ENCODE data around the gene RIN1.

- TF ChIP-seq, protein P1, sequence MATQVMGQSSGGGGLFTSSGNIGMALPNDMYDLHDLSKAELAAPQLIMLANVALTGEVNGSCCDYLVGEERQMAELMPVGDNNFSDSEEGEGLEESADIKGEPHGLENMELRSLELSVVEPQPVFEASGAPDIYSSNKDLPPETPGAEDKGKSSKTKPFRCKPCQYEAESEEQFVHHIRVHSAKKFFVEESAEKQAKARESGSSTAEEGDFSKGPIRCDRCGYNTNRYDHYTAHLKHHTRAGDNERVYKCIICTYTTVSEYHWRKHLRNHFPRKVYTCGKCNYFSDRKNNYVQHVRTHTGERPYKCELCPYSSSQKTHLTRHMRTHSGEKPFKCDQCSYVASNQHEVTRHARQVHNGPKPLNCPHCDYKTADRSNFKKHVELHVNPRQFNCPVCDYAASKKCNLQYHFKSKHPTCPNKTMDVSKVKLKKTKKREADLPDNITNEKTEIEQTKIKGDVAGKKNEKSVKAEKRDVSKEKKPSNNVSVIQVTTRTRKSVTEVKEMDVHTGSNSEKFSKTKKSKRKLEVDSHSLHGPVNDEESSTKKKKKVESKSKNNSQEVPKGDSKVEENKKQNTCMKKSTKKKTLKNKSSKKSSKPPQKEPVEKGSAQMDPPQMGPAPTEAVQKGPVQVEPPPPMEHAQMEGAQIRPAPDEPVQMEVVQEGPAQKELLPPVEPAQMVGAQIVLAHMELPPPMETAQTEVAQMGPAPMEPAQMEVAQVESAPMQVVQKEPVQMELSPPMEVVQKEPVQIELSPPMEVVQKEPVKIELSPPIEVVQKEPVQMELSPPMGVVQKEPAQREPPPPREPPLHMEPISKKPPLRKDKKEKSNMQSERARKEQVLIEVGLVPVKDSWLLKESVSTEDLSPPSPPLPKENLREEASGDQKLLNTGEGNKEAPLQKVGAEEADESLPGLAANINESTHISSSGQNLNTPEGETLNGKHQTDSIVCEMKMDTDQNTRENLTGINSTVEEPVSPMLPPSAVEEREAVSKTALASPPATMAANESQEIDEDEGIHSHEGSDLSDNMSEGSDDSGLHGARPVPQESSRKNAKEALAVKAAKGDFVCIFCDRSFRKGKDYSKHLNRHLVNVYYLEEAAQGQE (IDR thresholded peaks at IDR 0.05; ENCODE audit: unreplicated experiment): no peak
- no peak for TF ChIP-seq CTCF (conservative IDR thresholded peaks at IDR 0.05; ENCODE audit: low read depth in 2 of 2)
- no peak for TF ChIP-seq POLR2AphosphoS5 (IDR thresholded peaks at IDR 0.05; ENCODE audit: low read depth)
- TF ChIP-seq EZH2 (IDR thresholded peaks at IDR 0.05; ENCODE audit: low read depth, unreplicated experiment): no peak
- no peak for TF ChIP-seq EZH2phosphoT487 (IDR thresholded peaks at IDR 0.05; ENCODE audit: unreplicated experiment)
- no peak for TF ChIP-seq JUNB (IDR thresholded peaks at IDR 0.05; ENCODE audit: unreplicated experiment)
Measured at GRCh38 chr11:66315498-66315885, 20.7 kb downstream of the RIN1 start.
